Neuronal stem cell (in vitro differentiated cells): ENCODE measurements around the gene RAMP3.
"Not testable (repeated sequence)": the region's sequence is repeated elsewhere in the genome, so short reads cannot be mapped to it uniquely, and the experiment has no call there.

Experiments
- DNase-seq: peaks from one replicate; pipeline ENCODE4 v3.0.0-alpha.2; 2013; ENCODE audit warnings: low spot score
- H2AFZ ChIP-seq: one replicate; pipeline ENCODE4 v1.6.1; 2013; ENCODE audit warnings: mild to moderate bottlenecking, low read length, inconsistent platforms
- H2AK5ac ChIP-seq: 2 replicates; pipeline ENCODE4 v1.6.1; 2013; ENCODE audit warnings: low read depth, mild to moderate bottlenecking, inconsistent platforms, low read length, moderate library complexity, mixed read lengths
- H2BK120ac ChIP-seq: 2 replicates; pipeline ENCODE4 v1.6.1; 2013; ENCODE audit warnings: low read depth, mild to moderate bottlenecking, inconsistent platforms, low read length, moderate library complexity, mixed read lengths
- H2BK12ac ChIP-seq: one replicate; pipeline ENCODE4 v1.6.1; 2013; ENCODE audit warnings: low read length, inconsistent platforms
- H2BK15ac ChIP-seq: 2 replicates; pipeline ENCODE4 v1.6.1; 2013; ENCODE audit warnings: mild to moderate bottlenecking, low read length, inconsistent platforms, mixed read lengths
- H2BK5ac ChIP-seq: one replicate; pipeline ENCODE4 v1.6.1; 2013; ENCODE audit warnings: inconsistent platforms, mild to moderate bottlenecking, low read length, moderate library complexity
- H3K14ac ChIP-seq: one replicate; pipeline ENCODE4 v1.6.1; 2013; ENCODE audit warnings: low read length, inconsistent platforms
- H3K18ac ChIP-seq: 2 replicates; pipeline ENCODE4 v1.6.1; 2013; ENCODE audit warnings: low read length, inconsistent platforms
- H3K23ac ChIP-seq: 2 replicates; pipeline ENCODE4 v1.6.1; 2013; ENCODE audit warnings: low read depth, mild to moderate bottlenecking, mixed read lengths, low read length, inconsistent platforms; ENCODE audit not compliant: poor library complexity
- H3K27ac ChIP-seq: replicated peaks from 3 replicates; pipeline ENCODE4 v1.5.1; 2013; ENCODE audit warnings: low read length, inconsistent platforms
- H3K27me3 ChIP-seq, 3 experiments: 2 replicates each; pipeline ENCODE4 v1.6.1; 2013; ENCODE audit warnings: low read length in 3 of 3, mild to moderate bottlenecking in 2 of 3, inconsistent platforms in 1 of 3, low read depth in 1 of 3, mixed read lengths in 1 of 3, moderate library complexity in 1 of 3; ENCODE audit not compliant: control insufficient read depth in 3 of 3, insufficient read depth in 3 of 3
- H3K36me3 ChIP-seq, 2 donors: replicated peaks in 1 of 2; 2 replicates each; pipeline ENCODE4 v1.6.1; 2013; ENCODE audit warnings: low read length in 2 of 2; ENCODE audit not compliant: control insufficient read depth in 2 of 2, insufficient read depth in 2 of 2
- H3K4ac ChIP-seq: 2 replicates; pipeline ENCODE4 v1.6.1; 2013; ENCODE audit warnings: inconsistent platforms, mild to moderate bottlenecking, low read length, moderate library complexity
- H3K4me1 ChIP-seq, 2 donors: 1 replicate in 1 of 2; 2 replicates in 1 of 2; pipeline ENCODE4 v1.6.1; 2013; ENCODE audit warnings: low read length in 2 of 2, low read depth in 1 of 2; ENCODE audit not compliant: control insufficient read depth in 2 of 2, insufficient read depth in 1 of 2
- H3K4me2 ChIP-seq: one replicate; pipeline ENCODE4 v1.6.1; 2013; ENCODE audit warnings: mild to moderate bottlenecking, low read length, inconsistent platforms; ENCODE audit not compliant: insufficient read depth, poor library complexity, severe bottlenecking
- H3K4me3 ChIP-seq, 2 donors: 2 replicates each; pipeline ENCODE4 v1.5.1; 2013; ENCODE audit warnings: low read length in 2 of 2, mild to moderate bottlenecking in 2 of 2, inconsistent platforms in 1 of 2, moderate library complexity in 1 of 2
- H3K79me1 ChIP-seq: one replicate; pipeline ENCODE4 v1.6.1; 2013; ENCODE audit warnings: low read depth, mild to moderate bottlenecking, inconsistent platforms, low read length, moderate library complexity
- H3K9ac ChIP-seq: one replicate; pipeline ENCODE4 v1.6.1; 2013; ENCODE audit warnings: mild to moderate bottlenecking, low read depth, low read length, inconsistent platforms; ENCODE audit not compliant: poor library complexity
- H3K9me3 ChIP-seq, 2 donors: replicated peaks in 1 of 2; 2 replicates each; pipeline versions ENCODE3 to v1.6.1; 2013; ENCODE audit warnings: low read length in 2 of 2, mild to moderate bottlenecking in 2 of 2, inconsistent platforms in 1 of 2, low read depth in 1 of 2, mixed read lengths in 1 of 2, moderate library complexity in 1 of 2; ENCODE audit not compliant: control insufficient read depth in 2 of 2, insufficient read depth in 1 of 2
- H4K8ac ChIP-seq: one replicate; pipeline ENCODE4 v1.6.1; 2013; ENCODE audit warnings: low read depth, mild to moderate bottlenecking, inconsistent platforms, low read length, moderate library complexity
- H4K91ac ChIP-seq: one replicate; pipeline ENCODE4 v1.6.1; 2013; ENCODE audit warnings: low read length, low read depth, mild to moderate bottlenecking, inconsistent platforms; ENCODE audit not compliant: poor library complexity
- WGBS, 2 donors: extraction: QIAGEN DNeasy Blood & Tissue Kit; methylation state at CpG; one replicate each; pipeline ENCODE4 v1.1.7; 2013; ENCODE audit warnings: missing lambda C conversion rate in 2 of 2, mixed read lengths in 1 of 2; ENCODE audit not compliant: insufficient read length in 2 of 2, insufficient replicate concordance in 1 of 2; ENCODE audit errors: extremely low coverage in 2 of 2; 5-methylcytosine and 5-hydroxymethylcytosine counted together

The RAMP3 gene

DNA sequence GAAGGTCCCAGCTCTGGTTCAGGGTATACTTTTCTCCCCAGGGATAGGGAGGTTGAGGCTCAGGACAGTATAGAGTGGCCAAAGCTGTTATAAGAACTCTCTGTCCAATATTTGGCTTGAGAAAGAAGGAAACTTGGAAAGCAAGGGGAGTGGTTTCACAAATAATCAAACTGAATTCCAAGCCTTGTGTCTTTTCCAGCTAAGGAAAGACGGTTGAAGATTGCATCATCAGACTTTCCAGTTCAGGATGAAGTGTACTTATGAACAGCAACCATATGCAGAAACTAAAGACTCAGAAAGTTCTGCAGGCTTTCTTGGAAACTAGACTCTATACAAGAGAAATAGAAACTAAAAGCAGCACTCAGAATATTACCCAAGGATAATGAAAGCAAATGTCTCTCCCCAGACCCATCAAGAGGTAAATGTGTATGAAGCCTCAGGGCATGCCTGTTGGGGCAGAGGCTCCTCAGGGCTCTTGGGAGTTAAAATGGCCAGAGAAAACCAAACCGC is 46.4 kb downstream of the RAMP3 start:
- no peak overlapping the region for H2BK12ac ChIP-seq
- no CpG with 5 or more reads among the region's 2 CpGs for WGBS, 2 donors

GRCh38 chr7:45206266-45206665 is 48.7 kb downstream of the RAMP3 start:
- H2AFZ ChIP-seq, DNase-seq, H3K23ac ChIP-seq, H3K4ac ChIP-seq, H3K18ac ChIP-seq, H3K9ac ChIP-seq, H4K91ac ChIP-seq, H2BK12ac ChIP-seq, H3K4me2 ChIP-seq, H3K27ac ChIP-seq, H3K4me1 ChIP-seq, H4K8ac ChIP-seq, H2BK15ac ChIP-seq, H3K36me3 ChIP-seq, H2BK120ac ChIP-seq, H3K4me3 ChIP-seq, H3K14ac ChIP-seq, H3K79me1 ChIP-seq, H2AK5ac ChIP-seq, H2BK5ac ChIP-seq, H3K9me3 ChIP-seq: not testable (repeated sequence)
- WGBS, 2 donors, result no CpG with 5 or more reads among the region's 5 CpGs
- peaks cover 0 to 13% (median 0%) of the 10 kb centered on the region in 3 experiments for H3K27me3 ChIP-seq

More for the DNA sequence above, 46.4 kb downstream of the RAMP3 start:
- Histone ChIP-seq H3K9me3 (no peaks in the 10 kb centered on the region), H3K27ac (no peak overlapping the region), H3K4me3 (no peak overlapping the region), H3K4me2 (no peak overlapping the region), H2AK5ac (no peak overlapping the region), H3K9ac (no peak overlapping the region), H2AFZ (no peak overlapping the region), H4K8ac (no peak overlapping the region), H3K36me3 (no peaks in the 10 kb centered on the region), H2BK5ac (no peak overlapping the region), H4K91ac (no peak overlapping the region), H3K79me1 (no peaks in the 10 kb centered on the region), H2BK15ac (no peak overlapping the region), H3K23ac (no peak overlapping the region), H3K27me3 (peaks cover 0 to 13% (median 0%) of the 10 kb centered on the region in 3 experiments), H3K4me1 (peaks cover 0 to 1% of the 10 kb centered on the region in 2 donors), H3K18ac (no peak overlapping the region), H3K4ac (no peak overlapping the region), H3K14ac (no peak overlapping the region), H2BK120ac (no peak overlapping the region)
- no peak for DNase-seq

DNA sequence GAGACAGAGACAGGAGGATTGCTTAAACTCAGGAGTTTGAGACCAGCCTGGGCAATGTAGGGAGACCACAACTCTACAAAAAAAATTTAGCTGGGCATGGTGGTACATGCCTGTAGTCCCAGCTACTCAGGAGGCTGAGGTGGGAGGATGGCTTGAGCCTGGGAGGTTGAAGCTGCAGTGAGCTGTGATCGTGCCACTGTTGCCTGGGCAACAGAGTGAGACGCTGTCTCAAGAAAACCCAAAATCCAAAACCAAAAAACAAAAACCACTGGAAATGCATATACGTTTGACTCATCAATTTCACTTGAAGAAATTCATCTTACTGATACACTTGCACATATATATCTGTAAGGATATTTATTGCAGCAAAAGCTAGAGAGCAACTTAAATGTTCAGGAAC is 52.3 kb downstream of the RAMP3 start:
- not testable (repeated sequence) for H3K9ac ChIP-seq, H3K79me1 ChIP-seq, H2AFZ ChIP-seq, H3K9me3 ChIP-seq, H3K4me2 ChIP-seq, H3K4me1 ChIP-seq, H3K23ac ChIP-seq, H2BK5ac ChIP-seq, H3K4me3 ChIP-seq, H3K14ac ChIP-seq, H3K36me3 ChIP-seq, H2BK120ac ChIP-seq, H2AK5ac ChIP-seq, H2BK12ac ChIP-seq, H3K18ac ChIP-seq, H2BK15ac ChIP-seq, DNase-seq, H4K91ac ChIP-seq, H3K27ac ChIP-seq, H4K8ac ChIP-seq, H3K4ac ChIP-seq
- H3K27me3 ChIP-seq, result peaks cover 0 to 13% (median 0%) of the 10 kb centered on the region in 3 experiments
- WGBS, 2 donors, result no CpG with 5 or more reads among the region's 3 CpGs

GRCh38 chr7:45211066-45211465 is 53.5 kb downstream of the RAMP3 start:
- WGBS, 2 donors, result no CpG with 5 or more reads among the region's 4 CpGs
- H4K91ac ChIP-seq, result no peak overlapping the region
- H3K4me1 ChIP-seq, result peaks cover 0 to 1% of the 10 kb centered on the region in 2 donors

More at GRCh38 chr7:45211066-45211465, 53.5 kb downstream of the RAMP3 start:
- H3K27ac ChIP-seq, result no peak overlapping the region
- no peak overlapping the region for H2AFZ ChIP-seq
- no peak overlapping the region for H3K23ac ChIP-seq
- no peak overlapping the region for H2BK12ac ChIP-seq
- H2BK120ac ChIP-seq, result no peak overlapping the region
- H3K9ac ChIP-seq, result no peak overlapping the region
- H3K9me3 ChIP-seq, result no peaks in the 10 kb centered on the region
- no peak overlapping the region for H4K8ac ChIP-seq
- H2AK5ac ChIP-seq, result no peak overlapping the region
- no peaks in the 10 kb centered on the region for H3K36me3 ChIP-seq
- no peak overlapping the region for H3K4me3 ChIP-seq
- H3K4me2 ChIP-seq, result no peak overlapping the region
- no peak overlapping the region for H3K18ac ChIP-seq
- no peak overlapping the region for H3K4ac ChIP-seq
- H3K14ac ChIP-seq, result no peak overlapping the region
- no peak overlapping the region for H2BK5ac ChIP-seq
- peaks cover 0 to 9% (median 0%) of the 10 kb centered on the region in 3 experiments for H3K27me3 ChIP-seq
- H3K79me1 ChIP-seq, result no peaks in the 10 kb centered on the region
- no peak for DNase-seq
- H2BK15ac ChIP-seq, result no peak overlapping the region
